ENCODE results near the gene ZNF133.

ZNF133 gene

GRCh38 chr20:18314786-18315406, 26.6 kb downstream of the ZNF133 start:
- Histone ChIP-seq H3K36me3 (replicated peaks; ENCODE audit: low read depth, low read length) (peaks cover 14% of the 10 kb centered on the region), H3K27ac (ENCODE audit: low read length) (no peak overlapping the region), H3K4me2 (ENCODE audit: low read length) (no peak overlapping the region), H3K4me1 (ENCODE audit: low read length) (no peaks in the 10 kb centered on the region), H2AFZ (ENCODE audit: low read depth, low read length) (no peak overlapping the region), H3K4me3 (ENCODE audit: low read length) (no peak overlapping the region), H3K9ac (ENCODE audit: low read length) (no peak overlapping the region), H3K9me3 (ENCODE audit: insufficient read depth, low read length) (no peaks in the 10 kb centered on the region), H3K79me2 (ENCODE audit: low read length) (no peaks in the 10 kb centered on the region), H3K27me3 (ENCODE audit: low read depth, low read length) (no peaks in the 10 kb centered on the region), H4K20me1 (ENCODE audit: insufficient read depth, low read length) (no peaks in the 10 kb centered on the region)
- no peak for TF ChIP-seq CTCF (IDR thresholded peaks at IDR 0.05; ENCODE audit: low read depth, low read length)
- no peak for TF ChIP-seq EZH2phosphoT487 (IDR thresholded peaks at IDR 0.05; ENCODE audit: low read depth)

DNA sequence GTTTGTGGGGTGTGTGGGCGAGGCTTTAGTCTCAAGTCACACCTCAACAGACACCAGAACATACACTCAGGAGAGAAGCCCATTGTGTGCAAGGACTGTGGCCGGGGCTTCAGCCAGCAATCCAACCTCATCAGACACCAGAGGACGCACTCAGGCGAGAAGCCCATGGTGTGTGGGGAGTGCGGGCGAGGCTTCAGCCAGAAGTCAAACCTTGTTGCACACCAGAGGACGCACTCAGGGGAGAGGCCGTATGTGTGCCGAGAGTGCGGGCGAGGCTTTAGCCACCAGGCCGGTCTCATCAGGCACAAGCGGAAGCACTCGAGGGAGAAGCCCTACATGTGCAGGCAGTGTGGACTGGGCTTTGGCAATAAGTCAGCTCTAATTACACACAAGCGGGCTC, 27.8 kb downstream of the ZNF133 start:
- Histone ChIP-seq H3K4me1 (ENCODE audit: low read length) (no peaks in the 10 kb centered on the region), H3K9me3 (ENCODE audit: insufficient read depth, low read length) (no peaks in the 10 kb centered on the region), H3K27ac (ENCODE audit: low read length) (no peak overlapping the region), H3K36me3 (replicated peaks; ENCODE audit: low read depth, low read length) (peaks cover 14% of the 10 kb centered on the region), H3K27me3 (ENCODE audit: low read depth, low read length) (no peaks in the 10 kb centered on the region), H3K4me3 (ENCODE audit: low read length) (no peak overlapping the region), H3K4me2 (ENCODE audit: low read length) (no peak overlapping the region), H4K20me1 (ENCODE audit: insufficient read depth, low read length) (no peaks in the 10 kb centered on the region), H3K79me2 (ENCODE audit: low read length) (no peaks in the 10 kb centered on the region), H3K9ac (ENCODE audit: low read length) (no peak overlapping the region), H2AFZ (ENCODE audit: low read depth, low read length) (no peak overlapping the region)
- no peak for TF ChIP-seq CTCF (IDR thresholded peaks at IDR 0.05; ENCODE audit: low read depth, low read length)
- no peak for TF ChIP-seq EZH2phosphoT487 (IDR thresholded peaks at IDR 0.05; ENCODE audit: low read depth)

GRCh38 chr20:18321316-18321715, 33.0 kb downstream of the ZNF133 start:
- Histone ChIP-seq H3K27me3 (ENCODE audit: low read depth, low read length) (no peaks in the 10 kb centered on the region), H3K79me2 (ENCODE audit: low read length) (no peaks in the 10 kb centered on the region), H2AFZ (ENCODE audit: low read depth, low read length) (no peak overlapping the region), H3K4me1 (ENCODE audit: low read length) (no peaks in the 10 kb centered on the region), H4K20me1 (ENCODE audit: insufficient read depth, low read length) (no peaks in the 10 kb centered on the region), H3K9me3 (ENCODE audit: insufficient read depth, low read length) (no peaks in the 10 kb centered on the region), H3K9ac (ENCODE audit: low read length) (no peak overlapping the region), H3K27ac (ENCODE audit: low read length) (no peak overlapping the region), H3K4me2 (ENCODE audit: low read length) (no peak overlapping the region), H3K4me3 (ENCODE audit: low read length) (no peak overlapping the region), H3K36me3 (replicated peaks; ENCODE audit: low read depth, low read length) (peaks cover 8% of the 10 kb centered on the region)
- no peak for TF ChIP-seq EZH2phosphoT487 (IDR thresholded peaks at IDR 0.05; ENCODE audit: low read depth)
- no peak for TF ChIP-seq CTCF (IDR thresholded peaks at IDR 0.05; ENCODE audit: low read depth, low read length)

- Histone ChIP-seq H3K27ac (ENCODE audit: low read length) (no peak overlapping the region), H3K4me3 (ENCODE audit: low read length) (no peak overlapping the region)
These were observed 33.9 kb downstream of the ZNF133 start for GRCh38 chr20:18321976-18322950.

More at GRCh38 chr20:18321976-18322950, 33.9 kb downstream of the ZNF133 start:
- H3K27me3 ChIP-seq (ENCODE audit: low read depth, low read length), result no peaks in the 10 kb centered on the region
- H3K4me2 ChIP-seq (ENCODE audit: low read length), result no peak overlapping the region
- H3K36me3 ChIP-seq (replicated peaks; ENCODE audit: low read depth, low read length), result peaks cover 1% of the 10 kb centered on the region
- H3K9ac ChIP-seq (ENCODE audit: low read length), result no peak overlapping the region
- H3K9me3 ChIP-seq (ENCODE audit: insufficient read depth, low read length), result no peaks in the 10 kb centered on the region
- no peak for TF ChIP-seq EZH2phosphoT487 (IDR thresholded peaks at IDR 0.05; ENCODE audit: low read depth)
- no peak for TF ChIP-seq CTCF (IDR thresholded peaks at IDR 0.05; ENCODE audit: low read depth, low read length)
- H4K20me1 ChIP-seq (ENCODE audit: insufficient read depth, low read length), result no peaks in the 10 kb centered on the region
- H3K4me1 ChIP-seq (ENCODE audit: low read length), result no peaks in the 10 kb centered on the region
- H3K79me2 ChIP-seq (ENCODE audit: low read length), result no peaks in the 10 kb centered on the region
- no peak overlapping the region for H2AFZ ChIP-seq (ENCODE audit: low read depth, low read length)
